ENCODE results near the gene NRG2. TPM values are rescaled to one million over a fixed set of nuclear protein-coding genes. Genes with fewer than 3 reads are reported as not detected.

The NRG2 gene
- total and polyA plus RNA-seq, 5 donors = 1.1 to 3.6 (median 1.8) TPM

DNA sequence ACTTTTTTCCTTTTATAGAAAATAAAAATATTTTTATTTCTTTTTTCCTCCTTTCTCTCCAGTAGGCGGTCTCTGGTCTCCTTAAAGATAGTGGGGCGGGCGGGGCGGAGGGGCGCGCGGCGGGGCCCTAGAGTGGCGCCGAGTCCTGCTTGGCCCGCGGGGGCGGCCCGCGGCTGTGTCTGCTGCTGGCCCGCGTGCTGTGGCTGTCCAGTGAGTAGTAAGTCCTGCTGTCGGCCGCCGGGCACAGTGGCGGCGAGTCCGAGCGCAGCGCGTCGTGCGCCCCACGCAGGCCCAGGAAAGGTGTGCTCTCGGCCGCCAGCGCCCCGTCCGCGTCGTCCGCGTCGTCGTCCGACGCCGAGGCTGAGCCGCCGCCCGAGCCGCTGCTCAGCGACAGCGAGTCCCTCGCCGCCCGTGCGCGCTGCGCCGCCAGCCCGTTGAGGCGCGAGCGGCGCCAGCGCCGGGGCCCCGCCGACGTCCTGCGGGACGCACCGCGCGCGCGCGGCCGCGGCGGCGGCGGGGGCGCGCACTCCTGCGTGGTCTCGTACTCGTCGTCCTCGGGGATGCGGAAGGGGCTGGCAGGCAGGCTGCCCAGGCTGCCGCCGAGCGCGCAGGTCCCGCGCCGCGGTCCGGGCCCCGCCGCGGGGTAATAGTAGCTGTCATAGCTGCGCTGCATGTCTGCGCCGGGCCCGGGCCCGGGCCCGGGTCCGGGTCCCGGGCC is 195.2 kb downstream of the NRG2 start:
- H3K27me3 ChIP-seq (ENCODE audit: control insufficient read depth, insufficient read depth) = no peaks in the 10 kb centered on the region
- peak overlapping the region; percentile 25 for H3K27ac ChIP-seq (ENCODE audit: low read length)
- intact Hi-C loops (cut with DNase I) = no loop called here
- WGBS = under 1% methylated on average over 107 of the region's 107 CpGs
- DNase-seq = peak; percentile 71 to 90 (median 89)
- H3K4me3 ChIP-seq (ENCODE audit: low read length) = peak overlapping the region; percentile 64
- H3K4me1 ChIP-seq (ENCODE audit: control insufficient read depth, insufficient read depth, low read length) = no peaks in the 10 kb centered on the region
- H3K9me3 ChIP-seq (ENCODE audit: control insufficient read depth, low read length) = no peaks in the 10 kb centered on the region
- ATAC-seq = peak; percentile 70 to 81

DNA sequence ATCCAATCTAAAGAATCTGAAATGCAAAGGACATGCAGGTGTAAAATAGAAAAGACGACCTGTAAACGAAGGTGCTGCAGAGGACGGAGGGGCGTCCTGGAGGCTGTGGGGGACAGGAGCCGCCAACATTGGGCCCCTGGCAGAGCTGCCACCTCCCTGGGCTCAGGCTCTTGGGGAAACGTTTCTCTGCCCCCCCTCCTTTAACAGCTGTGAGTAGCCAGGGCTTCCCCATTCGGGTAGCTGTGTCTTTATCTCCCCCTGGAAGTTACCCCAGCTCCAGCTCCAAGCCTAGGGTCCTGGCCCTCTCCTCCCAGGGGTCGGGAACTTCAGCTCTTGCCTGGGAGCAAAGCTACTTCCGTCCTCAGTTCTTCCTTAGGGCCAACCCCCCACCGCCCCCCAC is 196.0 kb downstream of the NRG2 start:
- Histone ChIP-seq H3K4me1 (ENCODE audit: control insufficient read depth, insufficient read depth, low read length) (no peaks in the 10 kb centered on the region), H3K9me3 (ENCODE audit: control insufficient read depth, low read length) (no peaks in the 10 kb centered on the region), H3K27me3 (ENCODE audit: control insufficient read depth, insufficient read depth) (no peaks in the 10 kb centered on the region), H3K4me3 (ENCODE audit: low read length) (no peak overlapping the region), H3K27ac (ENCODE audit: low read length) (no peak overlapping the region)
- ATAC-seq (no peak), DNase-seq (no peak)
- WGBS = 50% methylated on average over 10 of the region's 10 CpGs
- intact Hi-C loops (cut with DNase I) = no loop called here

DNA sequence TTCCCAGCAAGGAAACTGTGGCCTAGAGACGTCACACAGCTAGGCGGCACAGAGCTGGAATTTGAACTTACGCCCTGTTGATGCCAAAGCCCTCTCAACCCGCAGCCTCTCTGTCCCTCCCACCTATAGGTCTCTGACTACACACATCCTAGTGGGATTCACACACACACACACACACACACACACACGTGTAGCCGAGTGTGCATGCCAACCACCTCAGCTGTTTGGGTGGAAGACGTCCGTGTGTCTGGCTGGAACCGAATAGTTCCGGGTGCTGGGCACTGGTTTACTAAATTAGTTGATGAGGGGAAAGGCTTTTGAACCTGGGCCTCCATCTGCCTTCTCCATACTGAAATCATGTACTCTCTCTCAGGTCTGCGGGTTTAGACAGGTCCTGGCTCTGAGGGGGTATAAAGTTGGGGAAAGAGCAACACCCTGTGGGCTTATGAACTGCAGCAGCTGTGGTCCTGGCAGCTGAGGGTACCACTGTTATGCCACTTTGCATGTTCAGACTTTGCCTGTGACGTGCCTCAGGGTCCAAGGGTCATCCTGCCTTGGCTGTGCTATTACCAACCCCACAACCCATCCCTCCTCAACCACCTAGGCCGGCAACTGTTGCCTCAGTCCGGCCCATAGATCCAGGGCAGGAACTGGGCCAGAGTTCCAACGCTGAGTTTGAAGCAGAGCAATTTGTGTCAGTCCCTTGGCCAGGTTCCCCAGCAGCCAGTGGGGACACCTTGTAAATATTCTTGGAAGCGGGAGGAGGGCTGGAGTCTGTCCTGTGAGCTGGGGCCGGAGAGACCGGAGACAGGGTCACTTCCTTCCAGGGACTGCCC is 197.0 kb downstream of the NRG2 start:
- 74% methylated on average over 18 of the region's 18 CpGs for WGBS
- intact Hi-C loops (cut with DNase I) = no loop called here
- ATAC-seq = peak in 1 of 2 donors; percentile 24

DNA sequence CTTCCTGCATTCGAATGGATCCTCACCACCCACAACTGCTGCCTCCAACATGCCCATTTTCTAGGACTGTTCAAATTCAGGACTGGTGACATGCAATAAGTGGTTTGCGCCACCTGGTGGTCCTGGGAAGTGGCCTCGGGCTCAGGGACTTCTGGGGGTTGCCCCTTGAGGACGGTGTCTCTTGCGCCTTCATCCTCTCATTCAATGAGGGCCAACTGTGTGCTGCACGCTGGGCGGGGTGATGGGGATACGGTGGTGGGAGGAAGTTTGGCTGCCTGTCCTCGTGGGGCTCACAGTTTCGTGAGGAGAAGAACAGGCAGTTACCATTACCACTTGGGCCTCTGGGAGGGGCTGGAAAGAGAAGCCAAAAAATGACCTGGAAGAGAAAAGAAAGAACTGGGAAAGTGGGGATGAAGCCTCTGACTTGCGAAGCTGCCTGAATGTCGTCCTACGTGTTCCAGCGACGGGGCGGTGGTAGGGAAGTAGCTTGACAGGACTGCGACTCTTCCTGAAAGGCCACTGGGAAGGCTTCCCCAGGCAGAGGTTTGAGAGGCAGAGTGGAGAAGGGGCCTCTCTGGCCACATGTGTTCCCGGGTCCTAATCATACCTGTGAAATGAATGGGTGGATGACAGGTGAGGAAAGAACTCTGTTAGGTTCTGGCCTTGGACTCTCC is 198.5 kb downstream of the NRG2 start:
- intact Hi-C loops (cut with DNase I) = no loop called here
- Histone ChIP-seq H3K27ac (ENCODE audit: low read length) (no peak overlapping the region), H3K4me1 (ENCODE audit: control insufficient read depth, insufficient read depth, low read length) (no peaks in the 10 kb centered on the region), H3K9me3 (ENCODE audit: control insufficient read depth, low read length) (no peaks in the 10 kb centered on the region), H3K4me3 (ENCODE audit: low read length) (no peak overlapping the region), H3K27me3 (ENCODE audit: control insufficient read depth, insufficient read depth) (no peaks in the 10 kb centered on the region)
- WGBS = 51% methylated on average over 18 of the region's 18 CpGs
- peak; percentile 77 to 91 (median 87) for DNase-seq
- peak in 1 of 2 donors; percentile 31 for ATAC-seq

More for the DNA sequence above, 197.0 kb downstream of the NRG2 start:
- no peaks in the 10 kb centered on the region for H3K9me3 ChIP-seq (ENCODE audit: control insufficient read depth, low read length)
- H3K27me3 ChIP-seq (ENCODE audit: control insufficient read depth, insufficient read depth) = no peaks in the 10 kb centered on the region
- DNase-seq = peak in 1 of 3 donors; percentile 63
- H3K4me1 ChIP-seq (ENCODE audit: control insufficient read depth, insufficient read depth, low read length) = no peaks in the 10 kb centered on the region
- no peak overlapping the region for H3K27ac ChIP-seq (ENCODE audit: low read length)
- H3K4me3 ChIP-seq (ENCODE audit: low read length) = no peak overlapping the region

DNA sequence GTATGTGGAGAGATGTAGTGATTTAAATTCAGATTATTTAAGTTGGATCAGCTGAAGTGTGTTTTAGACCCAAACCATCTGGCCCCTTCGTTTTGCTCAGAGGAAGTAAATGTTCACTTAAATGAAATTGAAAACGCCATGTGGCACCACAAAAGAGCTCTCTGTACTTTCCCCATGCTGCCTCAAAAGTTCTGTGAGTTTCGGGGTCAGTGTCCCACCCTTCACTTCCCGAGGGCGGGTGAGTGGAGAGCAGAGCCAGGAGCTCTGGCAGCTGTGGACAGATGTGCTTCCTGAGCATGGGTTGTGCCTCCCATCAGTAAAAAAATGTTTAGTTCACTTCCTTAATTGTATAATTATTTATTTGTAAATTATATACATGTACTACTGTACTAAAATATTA is 199.1 kb downstream of the NRG2 start:
- Histone ChIP-seq H3K4me1 (ENCODE audit: control insufficient read depth, insufficient read depth, low read length) (no peaks in the 10 kb centered on the region), H3K9me3 (ENCODE audit: control insufficient read depth, low read length) (no peaks in the 10 kb centered on the region), H3K27ac (ENCODE audit: low read length) (no peak overlapping the region), H3K27me3 (ENCODE audit: control insufficient read depth, insufficient read depth) (no peaks in the 10 kb centered on the region), H3K4me3 (ENCODE audit: low read length) (no peak overlapping the region)
- ATAC-seq = no peak
- 42% methylated on average over 5 of the region's 5 CpGs for WGBS
- DNase-seq = no peak
- intact Hi-C loops (cut with DNase I) = no loop called here

DNA sequence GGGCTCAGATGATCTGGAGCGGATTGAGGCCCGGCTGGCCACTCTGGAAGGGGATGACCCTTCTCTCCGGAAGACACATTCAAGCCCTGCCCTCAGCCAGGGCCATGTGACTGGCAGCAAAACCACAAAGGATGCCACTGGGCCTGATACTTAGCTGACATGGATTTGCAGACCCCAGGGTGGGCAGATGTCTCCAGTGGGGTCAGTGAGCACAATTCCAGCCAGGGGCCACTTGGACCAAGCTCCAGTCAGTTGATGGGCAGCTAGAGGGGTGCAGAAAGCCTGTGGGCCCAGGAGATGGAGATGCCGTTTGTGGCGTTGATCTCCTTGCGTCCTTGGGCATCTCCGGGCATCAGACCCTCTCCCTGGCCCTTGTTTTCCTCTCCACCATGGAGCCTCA is 200.8 kb downstream of the NRG2 start:
- Histone ChIP-seq H3K4me3 (ENCODE audit: low read length) (no peak overlapping the region), H3K9me3 (ENCODE audit: control insufficient read depth, low read length) (no peaks in the 10 kb centered on the region), H3K27ac (ENCODE audit: low read length) (no peak overlapping the region), H3K4me1 (ENCODE audit: control insufficient read depth, insufficient read depth, low read length) (no peaks in the 10 kb centered on the region), H3K27me3 (ENCODE audit: control insufficient read depth, insufficient read depth) (no peaks in the 10 kb centered on the region)
- DNase-seq (no peak), ATAC-seq (no peak)
- intact Hi-C loops (cut with DNase I) = no loop called here
- 94% methylated on average over 7 of the region's 7 CpGs for WGBS

DNA sequence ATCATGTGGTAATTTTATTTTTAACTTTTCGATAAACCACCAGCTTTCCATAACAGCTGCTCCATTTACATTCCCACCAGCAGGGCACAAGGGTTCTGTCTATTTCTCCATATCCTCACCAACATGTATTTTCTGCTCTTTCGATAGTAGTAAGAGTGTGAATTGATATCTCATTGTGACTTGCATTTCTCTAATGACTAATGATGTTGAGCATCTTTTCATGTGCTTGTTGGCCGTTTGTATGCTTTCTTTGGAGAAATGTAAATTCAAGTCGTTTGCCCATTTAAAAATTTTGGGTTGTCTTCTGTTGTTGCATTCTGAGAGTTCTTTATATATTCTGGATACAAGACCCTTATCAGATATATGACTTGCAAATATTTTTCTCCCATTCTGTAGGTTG is 201.6 kb downstream of the NRG2 start:
- H3K9me3 ChIP-seq (ENCODE audit: control insufficient read depth, low read length) = no peaks in the 10 kb centered on the region
- no peak for DNase-seq
- H3K4me1 ChIP-seq (ENCODE audit: control insufficient read depth, insufficient read depth, low read length) = no peaks in the 10 kb centered on the region
- ATAC-seq = no peak
- no peak overlapping the region for H3K4me3 ChIP-seq (ENCODE audit: low read length)
- 70% methylated on average over 4 of the region's 4 CpGs for WGBS
- H3K27ac ChIP-seq (ENCODE audit: low read length) = no peak overlapping the region
- no peaks in the 10 kb centered on the region for H3K27me3 ChIP-seq (ENCODE audit: control insufficient read depth, insufficient read depth)
- intact Hi-C loops (cut with DNase I) = no loop called here

DNA sequence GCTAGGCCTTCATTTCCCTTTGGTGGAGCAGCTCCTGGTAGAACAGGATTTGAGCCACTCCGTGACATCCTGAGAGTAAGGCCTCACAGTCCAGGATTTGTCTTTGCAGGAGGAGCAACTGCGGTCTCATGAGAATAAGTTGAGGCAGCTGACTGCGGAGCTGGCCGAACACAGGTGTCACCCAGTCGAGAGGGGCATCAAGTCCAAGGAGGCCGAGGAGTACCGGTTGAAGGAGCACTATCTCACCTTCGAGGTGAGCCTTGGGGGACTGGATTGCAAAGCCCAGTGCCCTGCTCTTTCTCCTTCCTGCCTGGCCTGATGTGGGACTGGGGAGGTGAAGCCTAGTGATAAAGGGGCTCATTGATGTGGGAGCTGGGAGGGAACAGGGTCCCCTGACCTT is 203.2 kb downstream of the NRG2 start:
- Histone ChIP-seq H3K27me3 (ENCODE audit: control insufficient read depth, insufficient read depth) (no peaks in the 10 kb centered on the region), H3K9me3 (ENCODE audit: control insufficient read depth, low read length) (no peaks in the 10 kb centered on the region), H3K4me1 (ENCODE audit: control insufficient read depth, insufficient read depth, low read length) (no peaks in the 10 kb centered on the region), H3K27ac (ENCODE audit: low read length) (no peak overlapping the region), H3K4me3 (ENCODE audit: low read length) (no peak overlapping the region)
- ATAC-seq = no peak
- intact Hi-C loops (cut with DNase I) = no loop called here
- DNase-seq = no peak
- 87% methylated on average over 8 of the region's 8 CpGs for WGBS

DNA sequence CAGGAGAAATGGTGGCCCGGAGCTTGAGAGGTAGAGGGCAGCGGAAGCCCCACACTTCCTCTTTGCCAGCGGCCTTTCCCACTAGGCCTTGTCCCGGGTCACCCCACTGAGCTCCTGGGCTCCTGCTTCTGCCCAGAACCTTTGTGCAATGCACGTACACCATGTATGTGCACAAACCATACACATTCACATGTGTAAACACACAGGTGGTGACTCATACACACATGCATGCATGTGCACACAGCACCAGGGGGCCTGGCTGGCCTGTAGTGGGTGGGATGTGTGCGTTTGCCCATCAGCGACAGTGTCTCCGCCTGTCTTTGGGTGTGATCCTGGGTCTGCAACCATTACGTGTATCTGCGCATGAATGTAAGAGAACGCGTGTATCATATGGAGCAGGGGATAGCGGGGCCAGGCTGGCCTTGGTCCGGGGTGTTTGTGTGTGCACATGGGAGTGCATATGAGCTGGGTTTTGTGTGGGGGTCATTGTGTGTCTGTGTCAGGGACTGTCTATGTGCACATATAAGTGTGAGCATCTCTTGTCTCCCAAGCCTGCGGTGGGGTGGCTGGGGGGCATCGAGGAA is 203.8 kb downstream of the NRG2 start:
- intact Hi-C loops (cut with DNase I) = no loop called here
- WGBS = 93% methylated on average over 16 of the region's 16 CpGs

DNA sequence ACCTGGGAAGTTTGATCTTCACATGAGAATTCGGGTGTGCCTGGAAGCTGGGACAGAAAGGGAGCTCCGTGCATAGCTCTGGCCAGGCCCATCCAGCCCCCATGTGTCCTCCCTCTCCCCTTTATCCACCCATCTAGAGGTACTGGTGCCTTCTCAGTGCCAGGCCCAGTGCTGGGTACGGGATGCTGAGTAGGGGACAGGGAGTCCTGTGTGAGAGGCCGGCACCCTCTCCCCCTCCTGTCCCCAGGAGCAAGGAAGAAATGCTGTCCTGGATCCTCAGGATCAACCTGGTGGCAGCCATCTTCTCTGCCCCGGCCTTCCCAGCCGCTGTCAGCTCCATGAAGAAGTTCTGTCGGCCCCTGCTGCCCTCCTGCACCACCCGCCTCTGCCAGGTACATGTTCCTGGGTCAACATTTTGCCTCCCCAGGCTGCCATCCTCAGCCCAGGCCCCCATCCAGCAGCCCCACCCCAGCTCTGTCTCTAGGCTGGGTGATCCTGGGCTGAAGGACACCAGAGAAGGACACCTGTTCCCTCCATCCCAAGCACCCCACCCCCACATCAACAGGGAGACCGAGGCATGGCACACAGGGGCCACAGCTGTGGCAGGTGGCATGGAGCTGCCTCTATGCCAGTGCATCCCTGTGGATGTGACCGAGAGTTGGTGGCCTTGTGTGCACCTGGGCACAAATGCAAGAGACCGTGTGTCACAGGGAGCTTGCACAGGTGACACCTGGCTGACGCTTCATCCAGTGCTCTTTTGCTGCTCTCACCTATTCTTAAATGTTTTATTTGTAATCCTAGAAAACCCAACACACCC is 204.5 kb downstream of the NRG2 start:
- no peak overlapping the region for H3K27ac ChIP-seq (ENCODE audit: low read length)
- H3K9me3 ChIP-seq (ENCODE audit: control insufficient read depth, low read length) = no peaks in the 10 kb centered on the region
- intact Hi-C loops (cut with DNase I) = no loop called here
- H3K27me3 ChIP-seq (ENCODE audit: control insufficient read depth, insufficient read depth) = no peaks in the 10 kb centered on the region
- WGBS = 90% methylated on average over 12 of the region's 12 CpGs
- DNase-seq (no peak), ATAC-seq (no peak)
- no peak overlapping the region for H3K4me3 ChIP-seq (ENCODE audit: low read length)
- no peaks in the 10 kb centered on the region for H3K4me1 ChIP-seq (ENCODE audit: control insufficient read depth, insufficient read depth, low read length)

More for the DNA sequence above, 203.8 kb downstream of the NRG2 start:
- H3K9me3 ChIP-seq (ENCODE audit: control insufficient read depth, low read length) = no peaks in the 10 kb centered on the region
- ATAC-seq = no peak
- H3K27me3 ChIP-seq (ENCODE audit: control insufficient read depth, insufficient read depth) = no peaks in the 10 kb centered on the region
- H3K27ac ChIP-seq (ENCODE audit: low read length) = no peak overlapping the region
- no peak overlapping the region for H3K4me3 ChIP-seq (ENCODE audit: low read length)
- H3K4me1 ChIP-seq (ENCODE audit: control insufficient read depth, insufficient read depth, low read length) = no peaks in the 10 kb centered on the region
- no peak for DNase-seq
